ENCODE data around the gene VAV1.

DNA sequence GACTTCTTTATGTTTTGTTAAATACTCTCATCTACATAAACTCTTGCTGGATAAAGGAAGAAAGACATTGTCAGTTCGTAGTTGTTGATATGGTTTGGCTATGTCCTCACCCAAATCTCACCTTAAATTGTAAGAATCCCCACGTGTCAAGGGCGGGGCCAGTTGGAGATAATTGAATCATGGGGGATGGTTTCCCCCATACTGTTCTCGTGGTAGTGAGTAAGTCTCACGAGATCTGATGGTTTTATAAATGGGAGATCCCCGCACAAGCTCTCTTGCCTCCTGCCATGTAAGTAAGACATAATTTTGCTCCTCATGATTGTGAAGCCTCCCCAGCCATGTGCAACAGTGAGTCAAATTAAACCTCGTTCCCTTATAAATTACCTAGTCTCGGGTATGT, 118.4 kb downstream of the VAV1 start:
- TF ChIP-seq, protein P1, sequence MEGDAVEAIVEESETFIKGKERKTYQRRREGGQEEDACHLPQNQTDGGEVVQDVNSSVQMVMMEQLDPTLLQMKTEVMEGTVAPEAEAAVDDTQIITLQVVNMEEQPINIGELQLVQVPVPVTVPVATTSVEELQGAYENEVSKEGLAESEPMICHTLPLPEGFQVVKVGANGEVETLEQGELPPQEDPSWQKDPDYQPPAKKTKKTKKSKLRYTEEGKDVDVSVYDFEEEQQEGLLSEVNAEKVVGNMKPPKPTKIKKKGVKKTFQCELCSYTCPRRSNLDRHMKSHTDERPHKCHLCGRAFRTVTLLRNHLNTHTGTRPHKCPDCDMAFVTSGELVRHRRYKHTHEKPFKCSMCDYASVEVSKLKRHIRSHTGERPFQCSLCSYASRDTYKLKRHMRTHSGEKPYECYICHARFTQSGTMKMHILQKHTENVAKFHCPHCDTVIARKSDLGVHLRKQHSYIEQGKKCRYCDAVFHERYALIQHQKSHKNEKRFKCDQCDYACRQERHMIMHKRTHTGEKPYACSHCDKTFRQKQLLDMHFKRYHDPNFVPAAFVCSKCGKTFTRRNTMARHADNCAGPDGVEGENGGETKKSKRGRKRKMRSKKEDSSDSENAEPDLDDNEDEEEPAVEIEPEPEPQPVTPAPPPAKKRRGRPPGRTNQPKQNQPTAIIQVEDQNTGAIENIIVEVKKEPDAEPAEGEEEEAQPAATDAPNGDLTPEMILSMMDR (conservative IDR thresholded peaks at IDR 0.05; ENCODE audit: low read depth, low read length): no peak
- TF ChIP-seq EZH2 (IDR thresholded peaks at IDR 0.05; ENCODE audit: low read length, unreplicated experiment) (no peak), EZH2phosphoT487 (IDR thresholded peaks at IDR 0.05; ENCODE audit: borderline replicate concordance, low read length) (no peak)
